ENCODE data around the gene MVB12B. TPM values are rescaled to one million over a fixed set of nuclear protein-coding genes. Genes with fewer than 3 reads are reported as not detected.
"Not testable (repeated sequence)": the region's sequence is repeated elsewhere in the genome, so short reads cannot be mapped to it uniquely, and the experiment has no call there.

MVB12B gene
- total and polyA plus RNA-seq, 2 of the 8 experiments (the other 6 are each of a cell fraction or from before 2014, with no cell fraction given), result 2.6 to 5.0 TPM

GRCh38 chr9:126477432-126477831 is 150.8 kb downstream of the MVB12B start:
- H3K9ac ChIP-seq (replicated peaks in 1 of 4; ENCODE audit: extremely low read depth in 1 of 4, low read depth in 3 of 4, low read length in 3 of 4); H4K8ac ChIP-seq (ENCODE audit: extremely low read depth, insufficient read depth, low read length); H3K14ac ChIP-seq (ENCODE audit: insufficient read length); H3K36me3 ChIP-seq (ENCODE audit: control insufficient read depth in 2 of 4, insufficient read depth in 4 of 4, low read length in 3 of 4); H2AFZ ChIP-seq (ENCODE audit: low read length); H3K23me2 ChIP-seq (ENCODE audit: low read depth, low read length); H2BK15ac ChIP-seq (ENCODE audit: low read length); H2BK12ac ChIP-seq (ENCODE audit: low read depth, low read length); H2BK20ac ChIP-seq (ENCODE audit: low read length); H3K18ac ChIP-seq (ENCODE audit: extremely low read depth, low read length); H3K4me1 ChIP-seq (replicated peaks in 1 of 4; ENCODE audit: control insufficient read depth in 3 of 4, insufficient read depth in 4 of 4, low read length in 3 of 4); H3K4ac ChIP-seq (replicated peaks; ENCODE audit: insufficient read length, low read depth, low read length); H4K20me1 ChIP-seq (replicated peaks in 1 of 2; ENCODE audit: control insufficient read depth in 1 of 2, insufficient read depth in 2 of 2, low read length in 2 of 2); H2BK120ac ChIP-seq (replicated peaks; ENCODE audit: low read depth, low read length); H2AK5ac ChIP-seq (ENCODE audit: low read depth, low read length); H3K4me3 ChIP-seq (ENCODE audit: extremely low read depth in 1 of 4, insufficient read depth in 2 of 4, low read depth in 3 of 4, low read length in 4 of 4); POLR2A ChIA-PET (ENCODE audit: partially characterized antibody); H3K27me3 ChIP-seq (replicated peaks in 1 of 4; ENCODE audit: control insufficient read depth in 3 of 4, extremely low read depth in 1 of 4, insufficient read depth in 3 of 4, low read length in 3 of 4); H3K23ac ChIP-seq (ENCODE audit: insufficient read length); H3K79me1 ChIP-seq (ENCODE audit: low read depth, low read length); H3K56ac ChIP-seq (replicated peaks; ENCODE audit: insufficient read length, low read depth, low read length); H3K4me2 ChIP-seq (ENCODE audit: insufficient read depth in 1 of 2, low read depth in 2 of 2, low read length in 2 of 2); FAIRE-seq; H3K27ac ChIP-seq (ENCODE audit: low read depth, low read length); DNase-seq (ENCODE audit: low read depth in 1 of 2, low spot score in 2 of 2); H2BK5ac ChIP-seq (ENCODE audit: low read depth, low read length); H4K91ac ChIP-seq (replicated peaks; ENCODE audit: insufficient read length, low read length); H3K79me2 ChIP-seq (ENCODE audit: control insufficient read depth in 1 of 2, insufficient read depth in 2 of 2, low read length in 2 of 2); H3K9me3 ChIP-seq (ENCODE audit: insufficient read depth in 2 of 2, low read depth in 1 of 2, low read length in 1 of 2); H4K5ac ChIP-seq (ENCODE audit: insufficient read length, low read depth, low read length): not testable (repeated sequence)
- 89% methylated on average over 3 of the region's 3 CpGs; no CpG with 5 or more reads in 1 of the 2 experiments for WGBS, 2 experiments (ENCODE audit: extremely low coverage in 1 of 2, insufficient coverage in 1 of 2, insufficient read length in 1 of 2, insufficient replicate concordance in 2 of 2, low coverage in 1 of 2, low lambda C conversion rate in 2 of 2, missing lambda C conversion rate in 1 of 2)
- CTCF ChIA-PET (ENCODE audit: partially characterized antibody), result interaction anchor here (1.1 kb wide), 1 partner anchor 14 kb away, joined by 3 read pairs; no protein-coding TSS in a partner anchor
